HepG2 (cell line): ENCODE data around the gene PLCL2. TPM values are rescaled to one million over a fixed set of nuclear protein-coding genes. Genes with fewer than 3 reads are reported as not detected.

Experiments used
- ATAC-seq: fragments of 200-7000 bp; cut with Tn5 transposase; 3 replicates; pipeline ENCODE4 v1.9.1; 2020; ENCODE audit warnings: mild to moderate bottlenecking, moderate library complexity
- BruUV-seq: library from RNA; stranded (reverse); fragments of 400-500 nt; replicated peaks from 2 replicates; lab custom pipeline; 2021; lab: Mats Ljungman, UMichigan
- CTCF ChIA-PET: fragments of 300-600 bp; formaldehyde crosslinking; extraction: SDS; loops from one replicate; lab custom pipeline; 2021; ENCODE audit warnings: low total read pairs, inconsistent platforms, low intra/inter-chr PET ratio; lab: Yijun Ruan, JAX
- POLR2A ChIA-PET: fragments of 350-600 bp; sonication (Branson Sonifier 250); formaldehyde crosslinking; loops from one replicate; lab custom pipeline; 2020; ENCODE audit warnings: antibody characterized with exemption, inconsistent platforms; lab: Yijun Ruan, JAX
- DNase-seq: peaks from one replicate; pipeline ENCODE4 v3.0.0-alpha.2; 2015; ENCODE audit warnings: low spot score
- FAIRE-seq: peaks from 3 replicates; lab custom pipeline; 2011; peaks lifted over from hg19 to GRCh38; lab: Jason Lieb, UNC
- H2AFZ ChIP-seq: one replicate; pipeline ENCODE4 v1.6.1; 2011; ENCODE audit warnings: low read length, inconsistent platforms
- H3K27ac ChIP-seq: fragments of 300-600 bp; 3 replicates; pipeline ENCODE4 v1.8.0; 2011; ENCODE audit warnings: mixed run types, mild to moderate bottlenecking, mixed read lengths, low read length, inconsistent platforms; ENCODE audit not compliant: insufficient read depth; ENCODE audit errors: extremely low read length
- H3K27me3 ChIP-seq, 2 experiments: fragments of 200-600 bp in 1 of 2; 2 replicates in 1 of 2; 3 replicates in 1 of 2; pipeline versions ENCODE4 v1.6.0 to v1.8.0; 2011; ENCODE audit warnings: low read length in 2 of 2, mild to moderate bottlenecking in 2 of 2, moderate library complexity in 2 of 2, inconsistent platforms in 1 of 2; ENCODE audit not compliant: insufficient read depth in 2 of 2, control insufficient read depth in 1 of 2
- H3K36me3 ChIP-seq, 2 experiments: fragments of 200-600 bp in 1 of 2; replicated peaks in 1 of 2; 2 replicates in 1 of 2; 3 replicates in 1 of 2; pipeline versions ENCODE4 v1.5.1 to v1.8.0; 2011; ENCODE audit warnings: low read length in 2 of 2, inconsistent platforms in 1 of 2; ENCODE audit not compliant: insufficient read depth in 2 of 2, control insufficient read depth in 1 of 2
- H3K4me1 ChIP-seq: 2 replicates; pipeline ENCODE4 v1.5.1; 2012; ENCODE audit warnings: low read length, inconsistent platforms; ENCODE audit not compliant: insufficient read depth
- H3K4me2 ChIP-seq: 2 replicates; pipeline ENCODE4 v1.6.0; 2011; ENCODE audit warnings: low read depth, low read length, inconsistent platforms
- H3K4me3 ChIP-seq, 3 experiments: fragments of 200-600 bp in 1 of 3; sonication (generic), shearing (Covaris generic) in 1 of 3; replicated peaks in 1 of 3; 2 replicates each; pipeline ENCODE4 v1.5.1; 2011 to 2016; ENCODE audit warnings: low read length in 3 of 3, inconsistent platforms in 2 of 3, low read depth in 2 of 3, mild to moderate bottlenecking in 2 of 3, control low read depth in 1 of 3, mixed read lengths in 1 of 3; ENCODE audit not compliant: insufficient read depth in 1 of 3
- H3K79me2 ChIP-seq: one replicate; pipeline ENCODE4 v1.6.1; 2011; ENCODE audit warnings: low read length, inconsistent platforms; ENCODE audit not compliant: insufficient read depth
- H3K9ac ChIP-seq: 2 replicates; pipeline ENCODE4 v1.6.0; 2011; ENCODE audit warnings: mild to moderate bottlenecking, low read depth, low read length, inconsistent platforms; ENCODE audit not compliant: insufficient read depth
- H3K9me3 ChIP-seq: 2 replicates; pipeline ENCODE4 v1.5.1; 2012; ENCODE audit warnings: mild to moderate bottlenecking, low read length
- H4K20me1 ChIP-seq: 2 replicates; pipeline ENCODE4 v1.6.0; 2011; ENCODE audit warnings: inconsistent platforms, mild to moderate bottlenecking, low read length, moderate library complexity; ENCODE audit not compliant: insufficient read depth
- AHR ChIP-seq: IDR thresholded peaks from 2 replicates; pipeline ENCODE4 v1.6.1; 2018; ENCODE audit warnings: missing genetic modification reagents, missing compliant biosample characterization
- ARID5B ChIP-seq: IDR thresholded peaks from 2 replicates; pipeline ENCODE4 v1.4.0; 2020; ENCODE audit warnings: mild to moderate bottlenecking, missing genetic modification reagents
- BORCS8-MEF2B ChIP-seq: sonication (generic); formaldehyde crosslinking; IDR thresholded peaks from 2 replicates; pipeline ENCODE4 v1.8.0; 2022; ENCODE audit warnings: mild to moderate bottlenecking, missing genetic modification reagents
- RAD21 ChIP-seq: fragments of 450-650 bp; formaldehyde crosslinking; IDR thresholded peaks from 2 replicates; pipeline ENCODE4 v1.5.0; 2020; ENCODE audit warnings: mild to moderate bottlenecking
- RELA ChIP-seq: sonication (generic); formaldehyde crosslinking; IDR thresholded peaks from 2 replicates; pipeline ENCODE4 v1.4.0; 2020; ENCODE audit warnings: missing genetic modification reagents
- TAF15 ChIP-seq: fragments of 200-400 bp; formaldehyde crosslinking; IDR thresholded peaks from one replicate; pipeline ENCODE4 v1.6.1; 2018; ENCODE audit warnings: mild to moderate bottlenecking, low read depth, low read length; ENCODE audit not compliant: poor library complexity, severe bottlenecking
- THRA ChIP-seq: sonication (generic); formaldehyde crosslinking; IDR thresholded peaks from 2 replicates; pipeline ENCODE4 v1.4.0; 2020; ENCODE audit warnings: missing genetic modification reagents, borderline replicate concordance
- YEATS4 ChIP-seq: sonication (generic); formaldehyde crosslinking; IDR thresholded peaks from 2 replicates; pipeline ENCODE4 v1.4.0; 2020; ENCODE audit warnings: missing genetic modification reagents, borderline replicate concordance
- ZFP36 ChIP-seq: fragments of 150-350 bp; IDR thresholded peaks from 2 replicates; pipeline ENCODE4 v1.6.1; 2018; ENCODE audit warnings: borderline replicate concordance, low read length, low read depth; ENCODE audit not compliant: partially characterized antibody
- ZNF318 ChIP-seq: sonication (generic); formaldehyde crosslinking; IDR thresholded peaks from 2 replicates; pipeline ENCODE4 v1.4.0; 2020; ENCODE audit warnings: mild to moderate bottlenecking, missing genetic modification reagents
- WGBS: methylation state at CpG from one replicate; pipeline ENCODE4 v1.1.6; 2017; ENCODE audit warnings: low lambda C conversion rate; 5-methylcytosine and 5-hydroxymethylcytosine counted together
- in situ Hi-C: cut with HindIII; loops from 2 replicates; pipeline ENCODE4 v1.10.0; 2017; ENCODE audit warnings: low pct_unique_long_range_greater_than_20kb; ENCODE audit not compliant: extremely low pct_ligation_motif_present
- intact Hi-C: fragments of 100-400 bp; cut with micrococcal nuclease; formaldehyde crosslinking; loops from one replicate; pipeline ENCODE4 v1.10.0; 2022; ENCODE audit not compliant: unreplicated experiment
- polyA plus RNA-seq, 8 experiments: library from polyadenylated mRNA; depleted of rRNA in 3 of 8; stranded (reverse) in 7 of 8; unstranded in 1 of 8; fragments of >200 nt; fragmentation: Illumina TruSeq in 4 of 8; extraction: Trizol in 4 of 8; gene quantifications; 2 replicates each; pipeline versions ENCODE4 v1.2.1 to v1.2.3, GENCODE V29; 2011 to 2016; ENCODE audit warnings: low read depth in 4 of 8, missing spikeins in 1 of 8, mixed read lengths in 1 of 8; ENCODE audit not compliant: insufficient read depth in 1 of 8
- total RNA-seq, 5 experiments: library from RNA; depleted of rRNA; stranded (reverse); fragments of >200 nt; fragmentation: Illumina TruSeq; extraction: Trizol; gene quantifications; 2 replicates each; pipeline ENCODE4 v1.2.3, GENCODE V29; 2016; ENCODE audit warnings: low read depth in 1 of 5

Gene PLCL2
- total and polyA plus RNA-seq, 2 of the 13 experiments (the other 11 are each of a cell fraction or from before 2014, with no cell fraction given) = not detected

- TF ChIP-seq RELA (CRISPR knock-in tag) (no peak), RAD21 (CRISPR knock-in tag) (no peak), ZFP36 (no peak), TAF15 (no peak)
Measured at GRCh38 chr3:17027318-17027717, 142.6 kb downstream of the PLCL2 start (continued).

GRCh38 chr3:17028363-17028762, 143.6 kb downstream of the PLCL2 start:
- CTCF ChIA-PET = no interaction called here
- no peak overlapping the region for H3K4me2 ChIP-seq
- H3K9me3 ChIP-seq = no peaks in the 10 kb centered on the region
- no peak for TF ChIP-seq ZNF318 (CRISPR knock-in tag)
- no peak for TF ChIP-seq THRA (CRISPR knock-in tag)
- no peak for TF ChIP-seq AHR
- TF ChIP-seq BORCS8-MEF2B (CRISPR knock-in tag) = no peak
- no peak for TF ChIP-seq YEATS4 (CRISPR knock-in tag)
- TF ChIP-seq ARID5B = no peak
- TF ChIP-seq, all 625 proteins: peak for 0
- WGBS = 11% methylated on average over 4 of the region's 4 CpGs
- in situ Hi-C loops (loop anchor here (25.0 kb wide), 1 partner anchor 416 kb away; the partner anchor contains the start of gene DAZL), intact Hi-C loops (no loop called here)
- no TSS peak for BruUV-seq
- H2AFZ ChIP-seq = no peak overlapping the region
- no peak overlapping the region for H3K27ac ChIP-seq
- FAIRE-seq (no peak), DNase-seq (no peak), ATAC-seq (no peak)
- no peaks in the 10 kb centered on the region for H3K4me1 ChIP-seq
- no peak overlapping the region for H3K4me3 ChIP-seq
- H3K36me3 ChIP-seq = no peaks in the 10 kb centered on the region
- POLR2A ChIA-PET = no interaction called here
- H3K79me2 ChIP-seq = no peaks in the 10 kb centered on the region
- H4K20me1 ChIP-seq = no peaks in the 10 kb centered on the region
- H3K27me3 ChIP-seq = peaks cover 0 to 1% of the 10 kb centered on the region in 2 experiments; a peak in 1 of 5 replicates
- H3K9ac ChIP-seq = no peak overlapping the region
